GM13976 (cell line): ENCODE results near the gene RCAN1.
"Not testable (repeated sequence)": the region's sequence is repeated elsewhere in the genome, so short reads cannot be mapped to it uniquely, and the experiment has no call there.

ENCODE experiments used
- DNase-seq: peaks from one replicate; pipeline ENCODE4 v3.0.0; 2012; ENCODE audit warnings: low spot score
- in situ Hi-C: fragments of 300-500 bp; cut with MboI; formaldehyde crosslinking; loops from one replicate; pipeline ENCODE4 v1.12.0; 2022; ENCODE audit warnings: low sequenced_read_pairs, mixed read lengths, inconsistent platforms; ENCODE audit not compliant: unreplicated experiment
- TF ChIP-seq, protein P1 (sequence below): IDR thresholded peaks from 2 replicates; pipeline ENCODE4 v1.5.1; 2012; ENCODE audit warnings: borderline replicate concordance, mild to moderate bottlenecking; ENCODE audit not compliant: insufficient read depth; ENCODE audit errors: extremely low read depth, missing control alignments, control extremely low read depth

RCAN1 gene

DNA sequence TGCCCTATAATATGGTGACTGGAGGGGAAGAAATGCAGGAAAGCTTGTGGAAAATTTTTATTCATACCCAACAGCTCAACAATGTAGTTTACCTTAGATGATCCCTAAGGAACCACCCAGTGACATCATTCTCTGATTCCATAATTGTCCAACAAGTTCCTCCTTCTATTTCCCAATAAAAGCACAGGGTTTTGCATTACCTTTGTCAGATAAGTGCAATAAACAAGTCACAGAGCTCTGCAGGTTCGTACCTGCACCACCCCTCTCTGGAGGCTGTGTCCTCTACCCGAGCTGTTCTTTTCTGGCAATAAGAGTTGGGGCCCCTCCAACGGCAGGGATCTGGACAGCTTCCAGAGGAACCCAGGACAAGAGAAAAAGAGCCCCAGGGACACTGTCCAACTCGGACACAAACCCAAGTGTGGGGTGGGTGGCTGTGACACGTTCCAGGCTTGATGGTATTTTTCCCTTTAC, 38.8 kb downstream of the RCAN1 start:
- DNase-seq, result no peak
- in situ Hi-C loops, result no loop called here
- TF ChIP-seq, protein P1, sequence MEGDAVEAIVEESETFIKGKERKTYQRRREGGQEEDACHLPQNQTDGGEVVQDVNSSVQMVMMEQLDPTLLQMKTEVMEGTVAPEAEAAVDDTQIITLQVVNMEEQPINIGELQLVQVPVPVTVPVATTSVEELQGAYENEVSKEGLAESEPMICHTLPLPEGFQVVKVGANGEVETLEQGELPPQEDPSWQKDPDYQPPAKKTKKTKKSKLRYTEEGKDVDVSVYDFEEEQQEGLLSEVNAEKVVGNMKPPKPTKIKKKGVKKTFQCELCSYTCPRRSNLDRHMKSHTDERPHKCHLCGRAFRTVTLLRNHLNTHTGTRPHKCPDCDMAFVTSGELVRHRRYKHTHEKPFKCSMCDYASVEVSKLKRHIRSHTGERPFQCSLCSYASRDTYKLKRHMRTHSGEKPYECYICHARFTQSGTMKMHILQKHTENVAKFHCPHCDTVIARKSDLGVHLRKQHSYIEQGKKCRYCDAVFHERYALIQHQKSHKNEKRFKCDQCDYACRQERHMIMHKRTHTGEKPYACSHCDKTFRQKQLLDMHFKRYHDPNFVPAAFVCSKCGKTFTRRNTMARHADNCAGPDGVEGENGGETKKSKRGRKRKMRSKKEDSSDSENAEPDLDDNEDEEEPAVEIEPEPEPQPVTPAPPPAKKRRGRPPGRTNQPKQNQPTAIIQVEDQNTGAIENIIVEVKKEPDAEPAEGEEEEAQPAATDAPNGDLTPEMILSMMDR, result no peak

DNA sequence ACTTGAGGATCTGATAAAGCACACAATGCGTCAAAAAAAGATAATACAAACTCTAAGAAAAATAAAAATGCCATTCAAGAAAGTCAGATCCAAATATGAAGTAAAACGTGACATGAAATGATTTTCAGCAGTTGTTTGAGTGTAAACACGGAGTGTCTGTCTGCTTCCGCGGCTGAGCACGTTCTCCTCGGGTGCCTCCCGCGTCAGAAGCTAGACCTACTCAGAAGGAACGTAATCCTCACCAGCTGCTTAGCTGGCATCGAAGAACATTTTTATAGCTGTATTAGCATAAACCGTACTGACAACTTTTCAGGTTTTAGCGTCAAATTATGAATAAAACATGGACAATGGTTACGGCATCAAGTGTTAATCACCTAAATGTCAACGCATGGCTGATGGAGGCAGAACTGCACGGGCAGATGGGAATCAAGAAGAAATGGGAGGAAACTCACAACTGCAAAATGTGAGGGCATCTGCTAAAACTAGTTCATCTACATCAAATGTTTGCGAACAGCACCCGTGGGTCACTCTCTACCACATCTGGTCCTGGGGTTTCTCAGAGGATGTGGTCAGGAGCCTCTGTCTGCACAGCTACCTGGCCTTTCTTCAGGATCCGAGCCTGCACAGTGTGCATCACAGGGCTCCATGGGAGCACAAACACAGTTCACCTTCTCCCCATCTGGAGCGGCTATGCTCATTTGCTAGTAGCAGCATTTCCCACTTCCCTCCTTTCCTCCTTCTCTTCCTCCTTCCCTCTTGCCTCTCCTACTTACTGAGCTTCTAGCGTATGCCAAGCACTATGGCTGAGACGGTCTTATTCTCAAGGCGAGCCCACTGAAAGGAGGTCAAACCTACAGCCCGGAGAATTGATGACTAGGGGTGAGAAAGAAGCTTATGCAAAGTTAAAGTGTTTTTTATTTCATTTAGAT, 40.0 kb downstream of the RCAN1 start:
- TF ChIP-seq, protein P1, result no peak
- in situ Hi-C loops, result no loop called here

DNA sequence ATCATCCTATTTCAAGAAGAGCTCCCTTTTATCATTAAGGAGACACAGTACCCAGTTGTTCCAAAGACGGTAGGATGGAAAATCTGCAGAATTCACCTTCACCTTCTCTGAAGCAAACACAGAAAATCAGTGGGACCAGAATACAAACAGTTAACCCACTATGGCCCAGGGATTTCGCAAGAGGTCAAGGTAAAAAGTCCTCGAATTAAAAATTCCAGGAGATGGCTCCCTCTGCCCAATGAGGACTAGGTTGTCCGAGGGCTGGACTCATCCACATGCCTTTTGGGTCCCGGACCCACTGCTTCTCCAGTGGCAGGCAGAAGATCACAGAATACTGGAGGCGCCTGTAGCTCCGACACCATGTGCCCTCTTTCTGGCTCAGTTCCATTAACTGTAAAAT, 42.9 kb downstream of the RCAN1 start:
- in situ Hi-C loops, result no loop called here
- no peak for DNase-seq
- TF ChIP-seq, protein P1, result no peak

More for the DNA sequence above, 40.0 kb downstream of the RCAN1 start:
- DNase-seq, result no peak

DNA sequence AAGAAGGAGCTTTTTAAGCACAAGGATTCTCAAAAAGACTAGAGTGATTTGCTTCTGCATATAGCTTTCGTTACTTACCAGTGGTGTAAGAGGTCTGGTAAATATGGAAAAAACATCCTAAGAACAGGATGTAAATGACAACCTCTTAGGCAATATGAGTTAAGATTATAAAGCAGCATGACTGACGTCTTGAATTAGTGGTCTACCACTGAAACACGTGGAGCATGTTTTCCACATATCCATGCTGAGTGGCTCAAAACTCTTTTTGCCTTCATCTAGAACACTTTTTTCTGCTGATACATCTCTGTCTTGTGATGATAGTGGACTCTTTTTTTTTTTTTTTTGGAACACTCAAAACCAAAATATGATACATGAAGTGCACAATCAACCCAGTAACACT, 44.6 kb downstream of the RCAN1 start:
- in situ Hi-C loops, result no loop called here

DNA sequence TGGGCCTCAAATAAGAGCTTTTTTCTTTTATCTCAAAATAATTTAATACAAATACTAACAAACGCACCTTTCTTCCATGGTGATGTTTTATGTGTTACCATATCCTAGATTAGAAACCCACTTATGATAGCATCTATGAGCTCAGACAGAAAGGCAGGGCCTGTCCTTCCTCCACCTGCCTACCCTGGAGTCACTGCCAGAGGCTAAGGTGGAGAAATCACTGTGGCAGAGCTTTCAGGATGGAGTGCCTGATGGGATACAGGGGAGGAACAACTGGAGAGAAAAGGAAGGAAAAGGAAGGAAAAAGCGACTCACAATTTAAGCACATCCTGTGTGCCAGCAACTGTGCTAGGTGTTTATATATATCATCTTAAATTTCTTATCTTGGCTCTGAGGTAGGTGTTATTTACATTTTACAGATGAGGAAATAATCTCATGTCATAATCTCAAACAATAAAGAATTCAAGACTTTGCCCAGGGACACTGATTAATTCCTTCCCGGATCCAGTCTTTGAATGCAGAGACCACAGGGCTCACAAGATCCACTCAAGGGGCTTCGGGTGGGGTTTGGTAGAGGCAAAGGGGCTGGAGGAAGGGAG, 45.4 kb downstream of the RCAN1 start:
- no peak for DNase-seq
- in situ Hi-C loops, result no loop called here
- TF ChIP-seq, protein P1, result no peak

More for the DNA sequence above, 44.6 kb downstream of the RCAN1 start:
- TF ChIP-seq, protein P1, result no peak
- DNase-seq, result no peak

DNA sequence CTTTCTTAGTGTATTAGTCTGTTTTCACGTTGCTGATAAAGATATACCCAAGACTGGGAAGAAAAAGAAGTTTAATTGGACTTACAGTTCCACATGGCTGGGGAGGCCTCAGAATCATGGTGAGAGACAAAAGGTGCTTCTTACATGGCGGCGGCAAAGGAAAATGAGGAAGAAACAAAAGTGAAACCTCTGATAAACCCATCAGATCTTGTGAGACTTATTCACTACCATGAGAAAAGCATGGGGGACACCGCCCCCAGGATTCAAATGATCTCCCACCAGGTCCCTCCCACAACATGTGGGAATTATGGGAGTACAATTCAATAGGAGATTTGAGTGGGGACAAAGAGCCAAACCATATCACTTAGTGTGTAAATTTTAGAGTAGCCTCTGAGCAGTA, 46.1 kb downstream of the RCAN1 start:
- in situ Hi-C loops, DNase-seq: not testable (repeated sequence)
